HepG2 (cell line): ENCODE results near the gene ARHGEF7. TPM values are rescaled to one million over a fixed set of nuclear protein-coding genes. Genes with fewer than 3 reads are reported as not detected.

Source experiments
- ATAC-seq: fragments of 200-7000 bp; cut with Tn5 transposase; 3 replicates; pipeline ENCODE4 v1.9.1; 2020; ENCODE audit warnings: mild to moderate bottlenecking, moderate library complexity
- BruUV-seq: library from RNA; stranded (reverse); fragments of 400-500 nt; replicated peaks from 2 replicates; lab custom pipeline; 2021; lab: Mats Ljungman, UMichigan
- CTCF ChIA-PET: fragments of 300-600 bp; formaldehyde crosslinking; extraction: SDS; loops from one replicate; lab custom pipeline; 2021; ENCODE audit warnings: low total read pairs, inconsistent platforms, low intra/inter-chr PET ratio; lab: Yijun Ruan, JAX
- POLR2A ChIA-PET: fragments of 350-600 bp; sonication (Branson Sonifier 250); formaldehyde crosslinking; loops from one replicate; lab custom pipeline; 2020; ENCODE audit warnings: antibody characterized with exemption, inconsistent platforms; lab: Yijun Ruan, JAX
- DNase-seq: peaks from one replicate; pipeline ENCODE4 v3.0.0-alpha.2; 2015; ENCODE audit warnings: low spot score
- FAIRE-seq: peaks from 3 replicates; lab custom pipeline; 2011; peaks lifted over from hg19 to GRCh38; lab: Jason Lieb, UNC
- H2AFZ ChIP-seq: one replicate; pipeline ENCODE4 v1.6.1; 2011; ENCODE audit warnings: low read length, inconsistent platforms
- H3K27ac ChIP-seq: fragments of 300-600 bp; 3 replicates; pipeline ENCODE4 v1.8.0; 2011; ENCODE audit warnings: mixed run types, mild to moderate bottlenecking, mixed read lengths, low read length, inconsistent platforms; ENCODE audit not compliant: insufficient read depth; ENCODE audit errors: extremely low read length
- H3K27me3 ChIP-seq, 2 experiments: fragments of 200-600 bp in 1 of 2; 2 replicates in 1 of 2; 3 replicates in 1 of 2; pipeline versions ENCODE4 v1.6.0 to v1.8.0; 2011; ENCODE audit warnings: low read length in 2 of 2, mild to moderate bottlenecking in 2 of 2, moderate library complexity in 2 of 2, inconsistent platforms in 1 of 2; ENCODE audit not compliant: insufficient read depth in 2 of 2, control insufficient read depth in 1 of 2
- H3K36me3 ChIP-seq, 2 experiments: fragments of 200-600 bp in 1 of 2; replicated peaks in 1 of 2; 2 replicates in 1 of 2; 3 replicates in 1 of 2; pipeline versions ENCODE4 v1.5.1 to v1.8.0; 2011; ENCODE audit warnings: low read length in 2 of 2, inconsistent platforms in 1 of 2; ENCODE audit not compliant: insufficient read depth in 2 of 2, control insufficient read depth in 1 of 2
- H3K4me1 ChIP-seq: 2 replicates; pipeline ENCODE4 v1.5.1; 2012; ENCODE audit warnings: low read length, inconsistent platforms; ENCODE audit not compliant: insufficient read depth
- H3K4me2 ChIP-seq: 2 replicates; pipeline ENCODE4 v1.6.0; 2011; ENCODE audit warnings: low read depth, low read length, inconsistent platforms
- H3K4me3 ChIP-seq, 3 experiments: fragments of 200-600 bp in 1 of 3; sonication (generic), shearing (Covaris generic) in 1 of 3; replicated peaks in 1 of 3; 2 replicates each; pipeline ENCODE4 v1.5.1; 2011 to 2016; ENCODE audit warnings: low read length in 3 of 3, inconsistent platforms in 2 of 3, low read depth in 2 of 3, mild to moderate bottlenecking in 2 of 3, control low read depth in 1 of 3, mixed read lengths in 1 of 3; ENCODE audit not compliant: insufficient read depth in 1 of 3
- H3K79me2 ChIP-seq: one replicate; pipeline ENCODE4 v1.6.1; 2011; ENCODE audit warnings: low read length, inconsistent platforms; ENCODE audit not compliant: insufficient read depth
- H3K9ac ChIP-seq: 2 replicates; pipeline ENCODE4 v1.6.0; 2011; ENCODE audit warnings: mild to moderate bottlenecking, low read depth, low read length, inconsistent platforms; ENCODE audit not compliant: insufficient read depth
- H3K9me3 ChIP-seq: 2 replicates; pipeline ENCODE4 v1.5.1; 2012; ENCODE audit warnings: mild to moderate bottlenecking, low read length
- H4K20me1 ChIP-seq: 2 replicates; pipeline ENCODE4 v1.6.0; 2011; ENCODE audit warnings: inconsistent platforms, mild to moderate bottlenecking, low read length, moderate library complexity; ENCODE audit not compliant: insufficient read depth
- ADNP ChIP-seq: sonication (generic); formaldehyde crosslinking; IDR thresholded peaks from 2 replicates; pipeline ENCODE4 v1.4.0; 2020; ENCODE audit warnings: missing genetic modification reagents
- ARNTL ChIP-seq: sonication (generic); formaldehyde crosslinking; IDR thresholded peaks from 2 replicates; pipeline ENCODE4 v1.4.0; 2020; ENCODE audit warnings: mild to moderate bottlenecking, missing genetic modification reagents
- ATRX ChIP-seq: sonication (generic); formaldehyde crosslinking; IDR thresholded peaks from 2 replicates; pipeline ENCODE4 v1.4.0; 2020; ENCODE audit warnings: missing genetic modification reagents, borderline replicate concordance
- CENPT ChIP-seq: sonication (generic); formaldehyde crosslinking; IDR thresholded peaks from 2 replicates; pipeline ENCODE4 v1.8.0; 2022; ENCODE audit warnings: low read depth, mild to moderate bottlenecking, moderate library complexity, missing genetic modification reagents
- KDM5B ChIP-seq: sonication (generic); formaldehyde crosslinking; IDR thresholded peaks from 2 replicates; pipeline ENCODE4 v1.4.0; 2020; ENCODE audit warnings: missing genetic modification reagents, mild to moderate bottlenecking, borderline replicate concordance
- SP140L ChIP-seq: sonication (generic); formaldehyde crosslinking; IDR thresholded peaks from 2 replicates; pipeline ENCODE4 v1.4.0; 2020; ENCODE audit warnings: missing genetic modification reagents, borderline replicate concordance
- SPEN ChIP-seq: sonication (generic); formaldehyde crosslinking; IDR thresholded peaks from 2 replicates; pipeline ENCODE4 v1.5.1; 2020; ENCODE audit warnings: low read depth, mild to moderate bottlenecking, missing genetic modification reagents
- SRSF9 ChIP-seq: fragments of 200-400 bp; formaldehyde crosslinking; IDR thresholded peaks from 2 replicates; pipeline ENCODE4 v1.6.1; 2018; ENCODE audit warnings: borderline replicate concordance, mild to moderate bottlenecking, low read depth, low read length; ENCODE audit not compliant: insufficient read depth, poor library complexity, severe bottlenecking
- U2AF1 ChIP-seq: fragments of 200-400 bp; formaldehyde crosslinking; optimal IDR thresholded peaks from 2 replicates; pipeline ENCODE3; 2017; ENCODE audit warnings: mild to moderate bottlenecking, low read depth, low read length
- YEATS4 ChIP-seq: sonication (generic); formaldehyde crosslinking; IDR thresholded peaks from 2 replicates; pipeline ENCODE4 v1.4.0; 2020; ENCODE audit warnings: missing genetic modification reagents, borderline replicate concordance
- ZFP36L2 ChIP-seq: sonication (generic); formaldehyde crosslinking; IDR thresholded peaks from 2 replicates; pipeline ENCODE4 v1.4.0; 2020; ENCODE audit warnings: missing genetic modification reagents
- ZFP82 ChIP-seq: sonication (generic); formaldehyde crosslinking; IDR thresholded peaks from 2 replicates; pipeline ENCODE4 v1.5.1; 2020; ENCODE audit warnings: mild to moderate bottlenecking, missing genetic modification reagents, borderline replicate concordance
- ZFYVE20 ChIP-seq: sonication (generic); formaldehyde crosslinking; IDR thresholded peaks from 2 replicates; pipeline ENCODE4 v1.8.0; 2023; ENCODE audit warnings: low read depth, mild to moderate bottlenecking, moderate library complexity, missing genetic modification reagents, borderline replicate concordance
- ZNF264 ChIP-seq: sonication (generic); formaldehyde crosslinking; IDR thresholded peaks from 2 replicates; pipeline ENCODE4 v1.4.0; 2020; ENCODE audit warnings: missing genetic modification reagents
- ZNF430 ChIP-seq: sonication (generic); formaldehyde crosslinking; IDR thresholded peaks from 2 replicates; pipeline ENCODE4 v1.9.0; 2021; ENCODE audit warnings: mild to moderate bottlenecking, missing genetic modification reagents
- ZNF432 ChIP-seq: sonication (generic); formaldehyde crosslinking; IDR thresholded peaks from 2 replicates; pipeline ENCODE4 v1.5.0; 2020; ENCODE audit warnings: missing genetic modification reagents, mild to moderate bottlenecking, borderline replicate concordance
- ZNF569 ChIP-seq: sonication (generic); formaldehyde crosslinking; IDR thresholded peaks from 2 replicates; pipeline ENCODE4 v1.5.0; 2020; ENCODE audit warnings: mild to moderate bottlenecking, missing genetic modification reagents, moderate library complexity, borderline replicate concordance
- ZNF598 ChIP-seq: sonication (generic); formaldehyde crosslinking; IDR thresholded peaks from 2 replicates; pipeline ENCODE4 v1.5.1; 2020; ENCODE audit warnings: mild to moderate bottlenecking, missing genetic modification reagents, borderline replicate concordance
- ZNF891 ChIP-seq: sonication (generic); formaldehyde crosslinking; IDR thresholded peaks from 2 replicates; pipeline ENCODE4 v1.5.0; 2020; ENCODE audit warnings: mild to moderate bottlenecking, missing genetic modification reagents
- ZSCAN25 ChIP-seq: sonication (generic); formaldehyde crosslinking; IDR thresholded peaks from 2 replicates; pipeline ENCODE4 v1.8.0; 2022; ENCODE audit warnings: mild to moderate bottlenecking, missing genetic modification reagents
- WGBS: methylation state at CpG from one replicate; pipeline ENCODE4 v1.1.6; 2017; ENCODE audit warnings: low lambda C conversion rate; 5-methylcytosine and 5-hydroxymethylcytosine counted together
- in situ Hi-C: cut with HindIII; loops from 2 replicates; pipeline ENCODE4 v1.10.0; 2017; ENCODE audit warnings: low pct_unique_long_range_greater_than_20kb; ENCODE audit not compliant: extremely low pct_ligation_motif_present
- intact Hi-C: fragments of 100-400 bp; cut with micrococcal nuclease; formaldehyde crosslinking; loops from one replicate; pipeline ENCODE4 v1.10.0; 2022; ENCODE audit not compliant: unreplicated experiment
- polyA plus RNA-seq, 8 experiments: library from polyadenylated mRNA; depleted of rRNA in 3 of 8; stranded (reverse) in 7 of 8; unstranded in 1 of 8; fragments of >200 nt; fragmentation: Illumina TruSeq in 4 of 8; extraction: Trizol in 4 of 8; gene quantifications; 2 replicates each; pipeline versions ENCODE4 v1.2.1 to v1.2.3, GENCODE V29; 2011 to 2016; ENCODE audit warnings: low read depth in 4 of 8, missing spikeins in 1 of 8, mixed read lengths in 1 of 8; ENCODE audit not compliant: insufficient read depth in 1 of 8
- total RNA-seq, 5 experiments: library from RNA; depleted of rRNA; stranded (reverse); fragments of >200 nt; fragmentation: Illumina TruSeq; extraction: Trizol; gene quantifications; 2 replicates each; pipeline ENCODE4 v1.2.3, GENCODE V29; 2016; ENCODE audit warnings: low read depth in 1 of 5

The ARHGEF7 gene
- total and polyA plus RNA-seq, 2 of the 13 experiments (the other 11 are each of a cell fraction or from before 2014, with no cell fraction given): 15.7 to 22.3 TPM

- H3K27ac ChIP-seq: no peak overlapping the region
- H3K36me3 ChIP-seq: no peaks in the 10 kb centered on the region
- ChIA-PET POLR2A (no interaction called here), CTCF (no interaction called here)
- no peak for DNase-seq
- peak; percentile 4; the same call in 1 of the 3 replicates for ATAC-seq
- no peak overlapping the region for H2AFZ ChIP-seq
- H3K4me3 ChIP-seq: no peak overlapping the region
- H3K9me3 ChIP-seq: no peaks in the 10 kb centered on the region
- H3K27me3 ChIP-seq: peaks cover 5 to 27% of the 10 kb centered on the region in 2 experiments; a peak in 3 of 5 replicates
- no peak overlapping the region for H3K4me2 ChIP-seq
- TF ChIP-seq CENPT: no peak
- TF ChIP-seq SPEN (CRISPR knock-in tag): no peak
- no peak for TF ChIP-seq ZFP36L2 (CRISPR knock-in tag)
- TF ChIP-seq ZFP82 (CRISPR knock-in tag): no peak
- TF ChIP-seq ATRX (CRISPR knock-in tag): no peak
- TF ChIP-seq SRSF9: no peak
- TF ChIP-seq ZNF432 (CRISPR knock-in tag): no peak
- TF ChIP-seq ARNTL (CRISPR knock-in tag): no peak
- no peak for TF ChIP-seq KDM5B
- TF ChIP-seq ZSCAN25 (CRISPR knock-in tag): no peak
- no peak for TF ChIP-seq ZNF264
- TF ChIP-seq ZNF891 (CRISPR knock-in tag): no peak
- TF ChIP-seq ZNF430: no peak
- no peak for TF ChIP-seq SP140L (CRISPR knock-in tag)
- TF ChIP-seq U2AF1: no peak
- TF ChIP-seq ZNF569 (CRISPR knock-in tag): no peak
- TF ChIP-seq YEATS4 (CRISPR knock-in tag): no peak
- TF ChIP-seq ADNP: no peak
- TF ChIP-seq ZFYVE20 (CRISPR knock-in tag): no peak
- no peak for TF ChIP-seq ZNF598 (CRISPR knock-in tag)
- WGBS: 51% methylated on average over 24 of the region's 28 CpGs
- no TSS peak for BruUV-seq
- in situ Hi-C loops (no loop called here), intact Hi-C loops (no loop called here)
- H3K79me2 ChIP-seq: no peaks in the 10 kb centered on the region
- H3K9ac ChIP-seq: no peak overlapping the region
- H4K20me1 ChIP-seq: no peaks in the 10 kb centered on the region
- H3K4me1 ChIP-seq: no peaks in the 10 kb centered on the region
- FAIRE-seq: no peak
Measured at GRCh38 chr13:111325146-111325890, 210.2 kb downstream of the ARHGEF7 start.
